SK-N-SH treated with all-trans-retinoic acid at 6 μM for 48 hours (cell line): ENCODE measurements around the gene CRELD2.

Source experiments
- ATAC-seq: fragments of 200-7000 bp; cut with Tn5 transposase; 3 replicates; pipeline ENCODE4 v1.9.1; 2020; ENCODE audit warnings: mild to moderate bottlenecking, moderate library complexity
- ARNTL ChIP-seq: fragments of 450-650 bp; formaldehyde crosslinking; IDR thresholded peaks from 2 replicates; pipeline ENCODE4 v1.5.0; 2020; ENCODE audit warnings: low read depth, mild to moderate bottlenecking, moderate library complexity, borderline replicate concordance
- BACH2 ChIP-seq: fragments of 250-450 bp; sonication (Bioruptor Pico); IDR thresholded peaks from 2 replicates; pipeline ENCODE4 v1.9.0; 2021; ENCODE audit warnings: mild to moderate bottlenecking, borderline replicate concordance
- CSDC2 ChIP-seq: fragments of 250-450 bp; sonication (Bioruptor Pico); IDR thresholded peaks from 2 replicates; pipeline ENCODE4 v1.5.0; 2020; ENCODE audit warnings: mild to moderate bottlenecking, moderate library complexity
- CSRNP3 ChIP-seq: fragments of 250-450 bp; sonication (Bioruptor Pico); IDR thresholded peaks from 2 replicates; pipeline ENCODE4 v1.5.1; 2021; ENCODE audit warnings: mild to moderate bottlenecking, moderate library complexity
- ESRRG ChIP-seq: fragments of 250-450 bp; sonication (Bioruptor Pico); IDR thresholded peaks from 2 replicates; pipeline ENCODE4 v1.6.1; 2021; ENCODE audit warnings: mild to moderate bottlenecking
- GLIS3 ChIP-seq: fragments of 250-450 bp; sonication (Bioruptor Pico); IDR thresholded peaks from 2 replicates; pipeline ENCODE4 v1.5.0; 2020; ENCODE audit warnings: mild to moderate bottlenecking, moderate library complexity
- ISL1 ChIP-seq: fragments of 250-450 bp; sonication (Bioruptor Pico); IDR thresholded peaks from 2 replicates; pipeline ENCODE4 v2.1.2; 2022; ENCODE audit warnings: mild to moderate bottlenecking, moderate library complexity
- OSR1 ChIP-seq: fragments of 250-450 bp; sonication (Bioruptor Pico); IDR thresholded peaks from 2 replicates; pipeline ENCODE4 v1.8.0; 2022; ENCODE audit warnings: moderate library complexity, mild to moderate bottlenecking, inconsistent platforms
- POU6F1 ChIP-seq: fragments of 250-450 bp; sonication (Bioruptor Pico); IDR thresholded peaks from 2 replicates; pipeline ENCODE4 v1.8.0; 2021; ENCODE audit warnings: low read depth, mild to moderate bottlenecking, moderate library complexity, borderline replicate concordance
- PPARA ChIP-seq: fragments of 250-450 bp; sonication (Bioruptor Pico); IDR thresholded peaks from 2 replicates; pipeline ENCODE4 v1.5.0; 2020; ENCODE audit warnings: mild to moderate bottlenecking, borderline replicate concordance
- RARB ChIP-seq: fragments of 250-450 bp; sonication (Bioruptor Pico); IDR thresholded peaks from 2 replicates; pipeline ENCODE4 v1.8.0; 2021; ENCODE audit warnings: mild to moderate bottlenecking, moderate library complexity
- SNAI2 ChIP-seq: fragments of 250-450 bp; sonication (Bioruptor Pico); IDR thresholded peaks from 2 replicates; pipeline ENCODE4 v1.5.0; 2020; ENCODE audit warnings: mild to moderate bottlenecking, moderate library complexity
- TCF4 ChIP-seq: fragments of 250-450 bp; sonication (Bioruptor Pico); IDR thresholded peaks from 2 replicates; pipeline ENCODE4 v1.8.0; 2021; ENCODE audit warnings: mild to moderate bottlenecking, moderate library complexity, borderline replicate concordance
- TOX ChIP-seq: fragments of 250-450 bp; sonication (Bioruptor Pico); IDR thresholded peaks from 2 replicates; pipeline ENCODE4 v1.8.0; 2021; ENCODE audit warnings: mild to moderate bottlenecking, moderate library complexity, borderline replicate concordance
- ZFP3 ChIP-seq: fragments of 250-450 bp; sonication (Bioruptor Pico); IDR thresholded peaks from 2 replicates; pipeline ENCODE4 v1.5.0; 2020; ENCODE audit warnings: mild to moderate bottlenecking, moderate library complexity
- ZNF565 ChIP-seq: fragments of 450-650 bp; formaldehyde crosslinking; conservative IDR thresholded peaks from 2 replicates; pipeline ENCODE4 v1.5.0; 2020; ENCODE audit warnings: low read depth, mild to moderate bottlenecking, moderate library complexity
- ZNF8 ChIP-seq: fragments of 450-650 bp; formaldehyde crosslinking; IDR thresholded peaks from 2 replicates; pipeline ENCODE4 v1.5.0; 2020; ENCODE audit warnings: mild to moderate bottlenecking, moderate library complexity
- TF ChIP-seq, protein P1 (sequence below): fragments of 250-450 bp; sonication (Bioruptor Pico); IDR thresholded peaks from 2 replicates; pipeline ENCODE4 v1.8.0; 2020; ENCODE audit warnings: mild to moderate bottlenecking, moderate library complexity, borderline replicate concordance
- TF ChIP-seq, protein P2 (sequence below): fragments of 250-450 bp; sonication (Bioruptor Pico); IDR thresholded peaks from 2 replicates; pipeline ENCODE4 v1.5.1; 2020; ENCODE audit warnings: low read depth, mild to moderate bottlenecking, moderate library complexity
- TF ChIP-seq, protein P3 (sequence below): fragments of 250-450 bp; sonication (Bioruptor Pico); IDR thresholded peaks from 2 replicates; pipeline ENCODE4 v1.5.0; 2020; ENCODE audit warnings: mild to moderate bottlenecking, moderate library complexity

CRELD2 gene

GRCh38 chr22:49971232-49972162 is 53.1 kb downstream of the CRELD2 start (continued):
- TF ChIP-seq, protein P1, sequence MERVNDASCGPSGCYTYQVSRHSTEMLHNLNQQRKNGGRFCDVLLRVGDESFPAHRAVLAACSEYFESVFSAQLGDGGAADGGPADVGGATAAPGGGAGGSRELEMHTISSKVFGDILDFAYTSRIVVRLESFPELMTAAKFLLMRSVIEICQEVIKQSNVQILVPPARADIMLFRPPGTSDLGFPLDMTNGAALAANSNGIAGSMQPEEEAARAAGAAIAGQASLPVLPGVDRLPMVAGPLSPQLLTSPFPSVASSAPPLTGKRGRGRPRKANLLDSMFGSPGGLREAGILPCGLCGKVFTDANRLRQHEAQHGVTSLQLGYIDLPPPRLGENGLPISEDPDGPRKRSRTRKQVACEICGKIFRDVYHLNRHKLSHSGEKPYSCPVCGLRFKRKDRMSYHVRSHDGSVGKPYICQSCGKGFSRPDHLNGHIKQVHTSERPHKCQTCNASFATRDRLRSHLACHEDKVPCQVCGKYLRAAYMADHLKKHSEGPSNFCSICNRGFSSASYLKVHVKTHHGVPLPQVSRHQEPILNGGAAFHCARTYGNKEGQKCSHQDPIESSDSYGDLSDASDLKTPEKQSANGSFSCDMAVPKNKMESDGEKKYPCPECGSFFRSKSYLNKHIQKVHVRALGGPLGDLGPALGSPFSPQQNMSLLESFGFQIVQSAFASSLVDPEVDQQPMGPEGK (CRISPR knock-in tag): no peak
- TF ChIP-seq CSDC2 (CRISPR knock-in tag) (no peak), TOX (CRISPR knock-in tag) (no peak), RARB (no peak), ZNF565 (CRISPR knock-in tag) (no peak), CSRNP3 (no peak), TCF4 (CRISPR knock-in tag) (no peak), POU6F1 (no peak)

DNA sequence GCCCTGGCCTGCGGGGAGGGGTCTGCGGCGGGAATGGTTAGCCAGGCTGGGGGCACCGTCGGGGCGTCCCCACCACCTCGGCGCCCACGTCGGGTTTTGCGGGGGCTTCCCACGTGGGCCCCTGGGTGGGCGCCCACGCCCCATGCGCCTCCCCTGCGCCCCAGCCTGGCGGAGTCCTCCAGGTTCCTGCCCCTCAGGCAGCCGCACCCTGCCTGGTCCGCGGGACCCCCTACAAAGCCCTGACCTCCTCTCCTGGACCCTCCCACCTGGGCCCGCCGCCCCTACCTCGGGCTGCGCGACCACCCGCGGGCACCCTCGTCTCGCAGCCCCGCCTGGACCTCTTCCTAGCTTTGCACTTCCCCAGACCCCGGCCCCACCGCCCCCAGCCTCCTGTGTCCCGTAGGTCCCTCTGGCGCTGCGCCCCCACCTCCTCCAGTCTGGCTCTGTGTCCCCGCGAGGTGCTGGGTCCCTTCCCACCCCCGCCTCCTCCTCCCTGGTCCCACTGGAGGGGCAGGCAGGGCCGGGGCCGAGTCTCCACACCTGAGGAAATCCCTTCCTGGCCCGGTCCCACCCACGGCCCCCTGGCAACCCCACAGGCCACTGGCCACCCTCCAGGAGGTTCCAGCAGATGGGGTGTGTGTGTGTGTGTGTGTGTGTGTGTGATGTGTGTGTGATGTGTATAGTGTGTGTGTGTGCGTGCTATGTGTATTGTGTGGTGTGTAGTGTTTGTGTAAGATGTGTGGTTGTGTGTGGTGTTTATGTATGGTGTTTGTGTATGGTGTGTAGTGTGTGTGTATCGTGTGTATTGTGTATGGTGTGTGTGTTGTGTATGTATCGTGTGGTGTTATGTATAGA is 54.0 kb downstream of the CRELD2 start:
- ATAC-seq: no peak
- TF ChIP-seq RARB (no peak), CSRNP3 (no peak), SNAI2 (CRISPR knock-in tag) (no peak), OSR1 (CRISPR knock-in tag) (no peak), BACH2 (CRISPR knock-in tag) (no peak), ZNF8 (CRISPR knock-in tag) (no peak), ISL1 (no peak), PPARA (CRISPR knock-in tag) (no peak), TCF4 (CRISPR knock-in tag) (no peak), CSDC2 (CRISPR knock-in tag) (no peak), TOX (CRISPR knock-in tag) (no peak), POU6F1 (no peak), GLIS3 (CRISPR knock-in tag) (no peak), ESRRG (CRISPR knock-in tag) (no peak), ZFP3 (CRISPR knock-in tag) (no peak), ARNTL (CRISPR knock-in tag) (no peak)
- TF ChIP-seq, protein P2, sequence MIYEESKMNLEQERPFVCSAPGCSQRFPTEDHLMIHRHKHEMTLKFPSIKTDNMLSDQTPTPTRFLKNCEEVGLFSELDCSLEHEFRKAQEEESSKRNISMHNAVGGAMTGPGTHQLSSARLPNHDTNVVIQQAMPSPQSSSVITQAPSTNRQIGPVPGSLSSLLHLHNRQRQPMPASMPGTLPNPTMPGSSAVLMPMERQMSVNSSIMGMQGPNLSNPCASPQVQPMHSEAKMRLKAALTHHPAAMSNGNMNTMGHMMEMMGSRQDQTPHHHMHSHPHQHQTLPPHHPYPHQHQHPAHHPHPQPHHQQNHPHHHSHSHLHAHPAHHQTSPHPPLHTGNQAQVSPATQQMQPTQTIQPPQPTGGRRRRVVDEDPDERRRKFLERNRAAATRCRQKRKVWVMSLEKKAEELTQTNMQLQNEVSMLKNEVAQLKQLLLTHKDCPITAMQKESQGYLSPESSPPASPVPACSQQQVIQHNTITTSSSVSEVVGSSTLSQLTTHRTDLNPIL (CRISPR knock-in tag): no peak
- TF ChIP-seq, protein P3, sequence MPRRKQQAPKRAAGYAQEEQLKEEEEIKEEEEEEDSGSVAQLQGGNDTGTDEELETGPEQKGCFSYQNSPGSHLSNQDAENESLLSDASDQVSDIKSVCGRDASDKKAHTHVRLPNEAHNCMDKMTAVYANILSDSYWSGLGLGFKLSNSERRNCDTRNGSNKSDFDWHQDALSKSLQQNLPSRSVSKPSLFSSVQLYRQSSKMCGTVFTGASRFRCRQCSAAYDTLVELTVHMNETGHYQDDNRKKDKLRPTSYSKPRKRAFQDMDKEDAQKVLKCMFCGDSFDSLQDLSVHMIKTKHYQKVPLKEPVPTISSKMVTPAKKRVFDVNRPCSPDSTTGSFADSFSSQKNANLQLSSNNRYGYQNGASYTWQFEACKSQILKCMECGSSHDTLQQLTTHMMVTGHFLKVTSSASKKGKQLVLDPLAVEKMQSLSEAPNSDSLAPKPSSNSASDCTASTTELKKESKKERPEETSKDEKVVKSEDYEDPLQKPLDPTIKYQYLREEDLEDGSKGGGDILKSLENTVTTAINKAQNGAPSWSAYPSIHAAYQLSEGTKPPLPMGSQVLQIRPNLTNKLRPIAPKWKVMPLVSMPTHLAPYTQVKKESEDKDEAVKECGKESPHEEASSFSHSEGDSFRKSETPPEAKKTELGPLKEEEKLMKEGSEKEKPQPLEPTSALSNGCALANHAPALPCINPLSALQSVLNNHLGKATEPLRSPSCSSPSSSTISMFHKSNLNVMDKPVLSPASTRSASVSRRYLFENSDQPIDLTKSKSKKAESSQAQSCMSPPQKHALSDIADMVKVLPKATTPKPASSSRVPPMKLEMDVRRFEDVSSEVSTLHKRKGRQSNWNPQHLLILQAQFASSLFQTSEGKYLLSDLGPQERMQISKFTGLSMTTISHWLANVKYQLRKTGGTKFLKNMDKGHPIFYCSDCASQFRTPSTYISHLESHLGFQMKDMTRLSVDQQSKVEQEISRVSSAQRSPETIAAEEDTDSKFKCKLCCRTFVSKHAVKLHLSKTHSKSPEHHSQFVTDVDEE (CRISPR knock-in tag): no peak
